LNCAP (cell line): ENCODE measurements around the gene SLC38A1.

Experiments
- TF ChIP-seq, protein P1 (sequence below): fragments of 450-650 bp; IDR thresholded peaks from 2 replicates; pipeline ENCODE4 v1.5.1; 2017; ENCODE audit warnings: mild to moderate bottlenecking

Gene SLC38A1

DNA sequence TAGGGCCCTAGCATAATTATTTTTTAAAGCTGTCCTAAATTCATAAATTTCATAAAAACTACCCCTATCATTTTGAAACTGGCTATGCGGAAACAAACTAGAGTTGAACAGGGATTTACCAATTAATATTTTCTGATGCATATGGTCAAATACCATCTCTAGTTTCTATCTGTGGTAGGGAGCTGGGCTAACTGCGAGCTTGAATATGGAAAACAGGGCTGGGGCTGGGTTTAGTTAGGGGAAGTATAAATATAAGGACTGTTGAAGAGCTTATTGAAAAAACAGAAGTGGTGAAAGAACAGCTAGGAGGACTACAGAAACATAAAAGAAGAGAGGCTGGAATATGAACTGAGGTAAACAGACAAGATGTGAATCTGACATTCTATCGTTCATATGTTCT lies 91.8 kb downstream of the SLC38A1 start:
- TF ChIP-seq, protein P1, sequence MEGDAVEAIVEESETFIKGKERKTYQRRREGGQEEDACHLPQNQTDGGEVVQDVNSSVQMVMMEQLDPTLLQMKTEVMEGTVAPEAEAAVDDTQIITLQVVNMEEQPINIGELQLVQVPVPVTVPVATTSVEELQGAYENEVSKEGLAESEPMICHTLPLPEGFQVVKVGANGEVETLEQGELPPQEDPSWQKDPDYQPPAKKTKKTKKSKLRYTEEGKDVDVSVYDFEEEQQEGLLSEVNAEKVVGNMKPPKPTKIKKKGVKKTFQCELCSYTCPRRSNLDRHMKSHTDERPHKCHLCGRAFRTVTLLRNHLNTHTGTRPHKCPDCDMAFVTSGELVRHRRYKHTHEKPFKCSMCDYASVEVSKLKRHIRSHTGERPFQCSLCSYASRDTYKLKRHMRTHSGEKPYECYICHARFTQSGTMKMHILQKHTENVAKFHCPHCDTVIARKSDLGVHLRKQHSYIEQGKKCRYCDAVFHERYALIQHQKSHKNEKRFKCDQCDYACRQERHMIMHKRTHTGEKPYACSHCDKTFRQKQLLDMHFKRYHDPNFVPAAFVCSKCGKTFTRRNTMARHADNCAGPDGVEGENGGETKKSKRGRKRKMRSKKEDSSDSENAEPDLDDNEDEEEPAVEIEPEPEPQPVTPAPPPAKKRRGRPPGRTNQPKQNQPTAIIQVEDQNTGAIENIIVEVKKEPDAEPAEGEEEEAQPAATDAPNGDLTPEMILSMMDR: no peak

DNA sequence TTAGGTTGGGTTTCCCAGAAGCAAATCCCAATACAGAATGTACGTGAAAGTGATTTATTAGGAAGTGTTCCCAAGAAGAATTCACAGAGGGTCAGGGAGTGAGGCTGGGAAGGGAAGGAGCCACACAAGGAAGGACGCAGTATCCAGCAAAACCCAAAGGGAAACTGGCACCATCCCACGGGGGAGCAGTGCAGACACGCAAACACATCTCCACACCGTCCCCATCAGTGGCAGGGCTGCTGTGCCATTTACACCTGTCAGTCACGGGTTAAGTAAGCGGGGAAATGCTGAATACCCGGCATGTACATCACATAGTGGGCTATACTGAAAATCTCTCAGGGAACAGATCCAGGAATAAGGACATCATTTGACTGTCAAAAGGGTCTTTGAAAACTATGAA lies 93.9 kb downstream of the SLC38A1 start:
- TF ChIP-seq, protein P1: no peak

DNA sequence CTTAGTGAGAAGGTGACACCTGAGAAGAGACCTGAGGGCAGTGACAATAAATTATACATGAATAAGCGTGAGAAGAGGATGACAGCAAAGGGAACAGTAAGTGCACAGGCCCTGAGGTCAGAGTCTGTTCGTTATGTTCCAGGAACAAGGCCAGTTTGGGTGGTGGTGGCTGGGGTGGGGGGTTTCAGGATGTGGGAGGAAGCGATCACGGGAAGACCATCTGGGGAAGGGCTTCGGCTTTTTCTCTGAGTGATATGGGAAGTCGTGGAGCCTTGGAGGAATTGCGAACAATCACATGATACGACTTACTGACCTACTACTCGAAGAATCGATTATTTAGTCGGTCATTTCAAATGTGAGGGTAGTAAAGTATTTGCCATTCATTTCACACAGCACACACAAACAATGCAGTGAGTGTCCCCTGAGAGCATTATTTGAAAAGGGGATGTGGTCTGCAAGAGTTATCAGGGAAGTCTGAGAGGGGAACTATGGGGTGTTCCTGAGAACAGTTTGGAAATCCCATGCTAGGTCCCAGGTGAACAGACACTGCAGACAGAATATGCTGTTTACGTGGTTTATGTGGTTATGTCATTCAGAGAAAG lies 94.7 kb downstream of the SLC38A1 start:
- TF ChIP-seq, protein P1: no peak

GRCh38 chr12:46168426-46168825 lies 100.4 kb downstream of the SLC38A1 start:
- TF ChIP-seq, protein P1: no peak

DNA sequence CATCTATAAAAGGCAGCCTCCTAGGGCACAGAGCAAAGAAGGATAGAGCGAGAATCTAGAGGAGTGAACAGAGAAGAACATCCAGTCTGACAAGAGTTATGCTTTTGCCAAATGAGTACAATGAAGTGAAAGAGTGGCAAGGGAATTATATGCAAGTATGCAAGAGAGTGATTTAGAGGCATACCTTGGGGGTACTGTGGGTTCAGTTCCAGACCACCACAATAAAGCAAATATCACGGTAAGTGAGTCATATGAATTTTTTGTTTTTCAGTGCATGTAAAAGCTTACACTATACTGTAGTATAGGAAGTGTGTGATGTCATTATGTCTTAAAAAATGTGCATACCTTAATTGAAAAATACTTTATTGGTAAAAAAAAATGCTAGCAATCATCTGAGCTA lies 101.4 kb downstream of the SLC38A1 start:
- TF ChIP-seq, protein P1: no peak

DNA sequence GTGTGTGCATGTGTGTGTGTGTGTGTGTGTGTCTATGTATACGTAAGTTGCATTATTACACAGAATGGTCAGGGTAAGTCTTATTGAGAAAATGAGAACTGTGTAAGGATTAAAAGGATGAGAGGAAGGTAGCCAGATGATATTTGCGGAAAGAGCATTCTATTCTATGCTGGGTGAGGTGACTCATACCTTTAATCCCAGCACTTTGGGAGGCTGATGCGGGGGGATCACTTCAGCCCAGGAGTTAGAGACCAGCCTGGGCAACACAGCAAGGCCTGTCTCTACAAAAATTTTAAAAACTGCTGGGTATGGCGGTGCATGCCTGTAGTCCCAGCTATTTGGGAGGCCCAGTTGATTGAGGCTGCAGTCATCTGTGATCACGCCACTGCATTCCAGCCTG lies 103.7 kb downstream of the SLC38A1 start:
- TF ChIP-seq, protein P1: no peak

DNA sequence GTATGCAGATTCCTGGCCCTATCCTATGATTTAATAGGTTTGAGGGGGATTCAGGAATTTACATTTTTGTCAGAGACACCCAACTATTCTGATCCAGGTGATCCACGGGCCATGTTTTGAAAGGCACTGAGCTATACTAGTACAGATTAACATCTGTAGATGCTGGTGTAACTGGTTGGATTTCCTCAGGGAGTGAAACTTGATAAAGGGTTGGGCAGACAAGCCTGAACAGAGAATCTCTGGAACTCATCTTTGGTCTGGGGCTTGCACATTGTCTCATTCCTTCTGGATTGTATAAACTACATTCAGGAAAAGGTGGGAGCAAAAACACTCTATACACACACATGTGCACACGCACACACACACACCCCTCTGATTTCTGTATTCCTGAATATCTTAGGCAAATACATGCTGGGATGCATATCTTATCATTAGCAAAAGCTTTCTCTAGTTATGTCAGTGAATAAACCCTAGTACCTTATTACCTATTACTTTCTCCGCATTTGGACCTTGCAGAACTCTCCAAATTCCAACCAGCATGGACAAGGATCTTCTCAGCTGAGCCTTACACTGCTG lies 104.6 kb downstream of the SLC38A1 start:
- TF ChIP-seq, protein P1: no peak
